ENCODE measurements around the gene NSFL1C.
"Not testable (repeated sequence)": the region's sequence is repeated elsewhere in the genome, so short reads cannot be mapped to it uniquely, and the experiment has no call there.

NSFL1C gene

GRCh38 chr20:1503564-1504227 lies 37.0 kb upstream of the NSFL1C start:
- no peak overlapping the region for H3K4me3 ChIP-seq (ENCODE audit: low read depth, low read length)
- TF ChIP-seq CTCF (IDR thresholded peaks at IDR 0.05; ENCODE audit: low read depth, low read length): peak; percentile 97

GRCh38 chr20:1500496-1500895 lies 33.8 kb upstream of the NSFL1C start:
- no peak overlapping the region for H3K4me3 ChIP-seq (ENCODE audit: low read depth, low read length)
- TF ChIP-seq CTCF (IDR thresholded peaks at IDR 0.05; ENCODE audit: low read depth, low read length): no peak

- H3K4me3 ChIP-seq (ENCODE audit: low read depth, low read length): no peak overlapping the region
Measured at GRCh38 chr20:1499528-1500420, 33.1 kb upstream of the NSFL1C start.

GRCh38 chr20:1497371-1497770 lies 30.7 kb upstream of the NSFL1C start:
- H3K4me3 ChIP-seq (ENCODE audit: low read depth, low read length): not testable (repeated sequence)

More at GRCh38 chr20:1499528-1500420, 33.1 kb upstream of the NSFL1C start:
- TF ChIP-seq CTCF (IDR thresholded peaks at IDR 0.05; ENCODE audit: low read depth, low read length): no peak

GRCh38 chr20:1496930-1497329 lies 30.3 kb upstream of the NSFL1C start:
- no peak overlapping the region for H3K4me3 ChIP-seq (ENCODE audit: low read depth, low read length)
- TF ChIP-seq CTCF (IDR thresholded peaks at IDR 0.05; ENCODE audit: low read depth, low read length): no peak

- H3K4me3 ChIP-seq (ENCODE audit: low read depth, low read length): no peak overlapping the region
- TF ChIP-seq CTCF (IDR thresholded peaks at IDR 0.05; ENCODE audit: low read depth, low read length): no peak
Measured at GRCh38 chr20:1494436-1494835, 27.8 kb upstream of the NSFL1C start.

GRCh38 chr20:1493536-1493935 lies 26.9 kb upstream of the NSFL1C start:
- no peak overlapping the region for H3K4me3 ChIP-seq (ENCODE audit: low read depth, low read length)

More at GRCh38 chr20:1493536-1493935, 26.9 kb upstream of the NSFL1C start:
- TF ChIP-seq CTCF (IDR thresholded peaks at IDR 0.05; ENCODE audit: low read depth, low read length): no peak
